Left lung (tissue), 10 donors: ENCODE results near the gene PTPN2. TPM values are rescaled to one million over a fixed set of nuclear protein-coding genes. Genes with fewer than 3 reads are reported as not detected.

Experiments used
- ATAC-seq: fragments of 200-7000 bp; cut with Tn5 transposase; one replicate; pipeline ENCODE4 v1.9.1; 2020; ENCODE audit warnings: moderate library complexity
- DNase-seq, 4 donors: peaks; one replicate each; pipeline ENCODE4 v3.0.0-alpha.2; 2013 to 2020
- H3K27ac ChIP-seq, 2 donors: fragments of 200-600 bp; sonication (generic) in 1 of 2; one replicate each; pipeline versions ENCODE4 v1.5.0 to v1.8.0; 2020 to 2021
- H3K27me3 ChIP-seq, 2 donors: fragments of 200-600 bp; sonication (generic) in 1 of 2; one replicate each; pipeline versions ENCODE4 v1.5.0 to v1.8.0; 2020 to 2021
- H3K36me3 ChIP-seq, 2 donors: fragments of 200-600 bp; sonication (generic) in 1 of 2; one replicate each; pipeline versions ENCODE4 v1.5.0 to v1.8.0; 2020 to 2021
- H3K4me1 ChIP-seq, 2 donors: fragments of 200-600 bp; one replicate each; pipeline ENCODE4 v1.8.0; 2021
- H3K4me3 ChIP-seq, 2 donors: fragments of 200-600 bp; sonication (generic) in 1 of 2; one replicate each; pipeline versions ENCODE4 v1.5.0 to v1.8.0; 2020 to 2021; ENCODE audit warnings: mild to moderate bottlenecking in 1 of 2
- H3K9me3 ChIP-seq, 2 donors: fragments of 200-600 bp; sonication (generic) in 1 of 2; one replicate each; pipeline versions ENCODE4 v1.5.0 to v1.8.0; 2020 to 2021
- intact Hi-C, 2 donors: fragments of 100-400 bp; cut with DNase I; formaldehyde crosslinking; loops; one replicate each; pipeline versions ENCODE4 v1.11.2 to v1.14.2; 2022
- polyA plus RNA-seq, 6 donors: library from polyadenylated mRNA; unstranded; fragments of 120-200 nt; gene quantifications; one replicate each; pipeline ENCODE4 v1.2.1, GENCODE V29; 2013; ENCODE audit not compliant: insufficient read length in 6 of 6
- total RNA-seq, 2 donors: library from RNA; stranded (reverse); fragmentation: NEBNext Ultra II Directional; extraction: Animal tissue kit (Norgen Biotek cat#: 25700); gene quantifications; one replicate each; pipeline ENCODE4 v1.2.1, GENCODE V29; 2021
- TF ChIP-seq, protein P1 (sequence below), 2 donors: fragments of 200-600 bp; sonication (generic) in 1 of 2; IDR thresholded peaks; one replicate each; pipeline versions ENCODE4 v1.5.0 to v1.8.0; 2021; ENCODE audit warnings: antibody characterized with exemption in 2 of 2
- donor health status: DM: no; HTN: yes; CAD: no.
- donor health status: DM: no; HTN: no; CAD: no.

PTPN2 gene
- total and polyA plus RNA-seq, 8 donors, result 35.6 to 75.8 (median 66.7) TPM

- Histone ChIP-seq H3K36me3 (no peaks in the 10 kb centered on the region), H3K27me3 (no peaks in the 10 kb centered on the region), H3K4me1 (peaks cover 4 to 41% of the 10 kb centered on the region in 2 donors), H3K9me3 (no peaks in the 10 kb centered on the region), H3K27ac (peak overlapping the region in 1 of 2 donors; percentile 15), H3K4me3 (no peak overlapping the region)
- DNase-seq (peak in 2 of 4 donors; percentile 40 to 51), ATAC-seq (no peak)
- TF ChIP-seq, protein P1, sequence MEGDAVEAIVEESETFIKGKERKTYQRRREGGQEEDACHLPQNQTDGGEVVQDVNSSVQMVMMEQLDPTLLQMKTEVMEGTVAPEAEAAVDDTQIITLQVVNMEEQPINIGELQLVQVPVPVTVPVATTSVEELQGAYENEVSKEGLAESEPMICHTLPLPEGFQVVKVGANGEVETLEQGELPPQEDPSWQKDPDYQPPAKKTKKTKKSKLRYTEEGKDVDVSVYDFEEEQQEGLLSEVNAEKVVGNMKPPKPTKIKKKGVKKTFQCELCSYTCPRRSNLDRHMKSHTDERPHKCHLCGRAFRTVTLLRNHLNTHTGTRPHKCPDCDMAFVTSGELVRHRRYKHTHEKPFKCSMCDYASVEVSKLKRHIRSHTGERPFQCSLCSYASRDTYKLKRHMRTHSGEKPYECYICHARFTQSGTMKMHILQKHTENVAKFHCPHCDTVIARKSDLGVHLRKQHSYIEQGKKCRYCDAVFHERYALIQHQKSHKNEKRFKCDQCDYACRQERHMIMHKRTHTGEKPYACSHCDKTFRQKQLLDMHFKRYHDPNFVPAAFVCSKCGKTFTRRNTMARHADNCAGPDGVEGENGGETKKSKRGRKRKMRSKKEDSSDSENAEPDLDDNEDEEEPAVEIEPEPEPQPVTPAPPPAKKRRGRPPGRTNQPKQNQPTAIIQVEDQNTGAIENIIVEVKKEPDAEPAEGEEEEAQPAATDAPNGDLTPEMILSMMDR (IDR thresholded peaks at IDR 0.05), result no peak
- intact Hi-C loops, result no loop called here
Measured at GRCh38 chr18:12863687-12864216, 20.3 kb downstream of the PTPN2 start.

- Histone ChIP-seq H3K36me3 (peaks cover 0 to 3% of the 10 kb centered on the region in 2 donors), H3K9me3 (no peaks in the 10 kb centered on the region), H3K27me3 (no peaks in the 10 kb centered on the region), H3K4me3 (no peak overlapping the region), H3K4me1 (peaks cover 6 to 41% of the 10 kb centered on the region in 2 donors), H3K27ac (no peak overlapping the region)
- no peak for ATAC-seq
- TF ChIP-seq, protein P1 (IDR thresholded peaks at IDR 0.05), result no peak
- intact Hi-C loops, result no loop called here
- no peak for DNase-seq
Measured at GRCh38 chr18:12862874-12863482, 21.1 kb downstream of the PTPN2 start.

DNA sequence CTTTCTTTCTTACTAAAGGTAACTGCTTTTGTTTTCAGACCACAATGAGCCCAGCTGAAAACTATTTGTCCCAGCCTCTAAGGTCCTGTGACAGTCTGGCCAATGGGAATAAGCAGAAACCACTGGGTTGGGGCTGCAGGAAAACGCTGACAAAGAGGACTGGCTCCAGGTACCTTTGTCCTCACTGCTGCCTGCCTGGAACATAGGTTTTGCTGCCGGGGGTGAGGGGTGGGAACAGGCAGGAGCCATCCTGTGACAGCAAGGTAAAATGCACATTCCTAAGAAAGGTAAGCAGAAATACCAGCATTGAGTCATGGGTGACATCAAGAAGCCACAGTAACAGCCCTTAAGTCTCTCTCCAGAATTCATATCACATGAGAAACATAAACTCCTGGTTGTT lies 21.6 kb downstream of the PTPN2 start:
- no peak for DNase-seq

GRCh38 chr18:12861637-12862036 lies 22.4 kb downstream of the PTPN2 start:
- DNase-seq (no peak), ATAC-seq (peak; percentile 75)

More for the DNA sequence above, 21.6 kb downstream of the PTPN2 start:
- ATAC-seq, result peak; percentile 74
- intact Hi-C loops, result no loop called here
- Histone ChIP-seq H3K36me3 (peaks cover 0 to 5% of the 10 kb centered on the region in 2 donors), H3K4me1 (peaks cover 6 to 41% of the 10 kb centered on the region in 2 donors), H3K27me3 (no peaks in the 10 kb centered on the region), H3K27ac (no peak overlapping the region), H3K9me3 (no peaks in the 10 kb centered on the region), H3K4me3 (no peak overlapping the region)
- TF ChIP-seq, protein P1 (IDR thresholded peaks at IDR 0.05), result no peak

GRCh38 chr18:12860530-12860929 lies 23.5 kb downstream of the PTPN2 start:
- no peaks in the 10 kb centered on the region for H3K27me3 ChIP-seq
- ATAC-seq, result no peak
- no peak overlapping the region for H3K4me3 ChIP-seq
- H3K9me3 ChIP-seq, result no peaks in the 10 kb centered on the region
- DNase-seq, result no peak
- peaks cover 6 to 41% of the 10 kb centered on the region in 2 donors for H3K4me1 ChIP-seq
- H3K36me3 ChIP-seq, result peaks cover 0 to 20% of the 10 kb centered on the region in 2 donors
- no peak overlapping the region for H3K27ac ChIP-seq
- TF ChIP-seq, protein P1 (IDR thresholded peaks at IDR 0.05), result no peak
- intact Hi-C loops, result no loop called here

More at GRCh38 chr18:12861637-12862036, 22.4 kb downstream of the PTPN2 start:
- H3K4me1 ChIP-seq, result peaks cover 6 to 41% of the 10 kb centered on the region in 2 donors
- H3K36me3 ChIP-seq, result peaks cover 0 to 11% of the 10 kb centered on the region in 2 donors
- no peak overlapping the region for H3K4me3 ChIP-seq
- intact Hi-C loops, result no loop called here
- TF ChIP-seq, protein P1 (IDR thresholded peaks at IDR 0.05), result no peak
- no peaks in the 10 kb centered on the region for H3K9me3 ChIP-seq
- H3K27me3 ChIP-seq, result no peaks in the 10 kb centered on the region
- no peak overlapping the region for H3K27ac ChIP-seq
